CD4-positive, alpha-beta T cell treated with Interleukin-4 for 1 hour (primary cell): Measurements from ENCODE around the gene TRIM8.
"Not testable (repeated sequence)": the region's sequence is repeated elsewhere in the genome, so short reads cannot be mapped to it uniquely, and the experiment has no call there.

Experiments used
- DNase-seq, 2 donors: peaks; one replicate each; pipeline ENCODE4 v3.0.0-alpha.2; 2020 to 2022

Gene TRIM8

DNA sequence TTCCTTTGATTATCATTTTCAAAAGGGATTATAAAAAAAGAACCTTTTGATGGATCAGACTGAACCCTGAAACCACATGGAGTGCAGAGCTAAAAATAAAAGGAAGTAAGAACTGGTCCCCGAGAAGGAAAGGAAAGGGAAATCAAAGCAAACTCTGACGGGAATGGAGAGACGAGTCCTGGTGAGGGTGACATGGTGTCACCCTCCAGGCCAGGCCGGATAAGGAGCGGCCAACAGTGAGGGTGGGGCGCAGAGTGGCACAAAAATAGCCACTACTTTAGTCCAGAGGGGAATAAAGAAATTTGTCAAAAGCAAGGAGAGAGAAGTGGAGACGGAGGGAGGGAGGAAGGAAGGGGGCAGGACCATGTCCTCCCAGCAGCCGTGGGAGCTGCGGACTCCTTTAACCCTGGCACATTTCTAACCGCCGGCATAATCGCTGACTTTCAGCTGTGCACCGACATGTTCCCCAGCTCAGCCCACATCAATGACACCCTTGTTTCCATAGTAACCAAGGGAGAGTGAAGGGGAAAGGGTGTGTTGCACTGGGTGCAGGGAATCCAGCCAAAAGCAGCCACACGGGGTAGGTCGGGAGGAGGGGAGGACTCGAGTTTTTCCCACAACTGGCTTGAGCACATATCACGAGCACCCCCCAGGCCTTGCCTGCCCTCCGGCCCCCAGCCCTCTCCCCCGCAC, 29.7 kb downstream of the TRIM8 start:
- DNase-seq = peak; percentile 77 to 87

DNA sequence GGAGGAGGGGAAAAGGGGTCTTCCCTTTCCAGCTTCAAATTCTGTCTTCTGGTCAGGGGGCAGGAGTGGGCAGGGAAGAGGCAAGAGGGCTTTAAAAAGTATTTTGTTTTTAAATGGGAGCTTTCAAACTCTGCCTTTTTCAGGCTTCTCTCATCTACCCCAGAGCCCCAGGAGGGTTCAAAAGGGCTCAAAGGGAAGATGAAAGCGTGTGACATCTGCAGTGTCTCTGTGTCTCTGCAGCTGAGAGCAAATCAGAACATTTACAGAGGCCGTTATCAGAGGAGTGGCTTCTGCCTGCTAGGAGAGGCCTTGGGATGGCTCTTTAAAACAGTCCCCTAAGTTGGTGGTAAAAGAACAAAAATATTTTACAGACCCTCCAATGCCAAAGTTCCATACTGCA, 30.3 kb downstream of the TRIM8 start:
- peak in 1 of 2 donors; percentile 41 for DNase-seq

GRCh38 chr10:102675011-102675665, 30.9 kb downstream of the TRIM8 start:
- DNase-seq = peak in 1 of 2 donors; percentile 17

DNA sequence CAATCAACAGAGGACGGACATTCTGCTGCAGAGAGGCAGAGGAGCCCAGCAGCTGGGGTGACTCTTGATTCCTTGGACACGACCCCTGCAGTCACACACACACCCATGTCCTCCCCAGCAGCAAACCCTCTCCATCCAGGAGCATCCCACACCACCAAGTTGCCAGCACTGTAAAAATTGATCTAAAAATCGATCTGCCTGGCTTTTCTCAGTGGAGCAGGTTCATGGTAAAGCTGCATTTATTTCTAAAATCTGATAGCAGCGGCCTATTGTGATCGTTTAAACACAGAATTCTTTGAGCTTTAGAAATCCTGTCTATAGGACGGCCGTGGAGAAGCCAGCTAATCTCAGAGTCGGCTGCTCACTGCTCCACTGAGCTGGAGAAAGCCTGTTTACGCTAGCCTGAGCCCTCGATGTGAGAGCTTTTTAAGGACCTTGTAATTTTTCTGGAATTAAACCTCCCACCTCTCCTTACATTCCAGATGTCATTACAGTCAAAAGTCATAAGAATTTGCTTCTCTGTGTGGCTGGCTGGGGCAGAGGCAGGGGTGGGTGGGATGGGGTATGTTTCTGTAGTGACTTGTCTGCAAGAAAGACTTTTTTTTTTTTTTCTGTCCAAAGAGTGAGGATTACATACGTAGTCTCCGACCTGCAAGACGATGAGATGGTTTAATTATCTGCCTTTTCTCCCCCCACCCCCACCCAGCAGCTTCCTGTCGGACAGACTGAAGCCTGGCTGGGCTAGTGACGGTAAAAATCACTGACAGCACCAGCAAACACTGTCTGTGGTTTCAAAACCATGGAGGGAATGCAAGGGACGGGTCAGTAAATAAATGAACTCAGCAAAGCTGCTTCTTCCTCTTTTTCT, 31.6 kb downstream of the TRIM8 start:
- DNase-seq = peak in 1 of 2 donors; percentile 51

- DNase-seq = no peak
Observed at GRCh38 chr10:102676534-102677315, 32.4 kb downstream of the TRIM8 start.

DNA sequence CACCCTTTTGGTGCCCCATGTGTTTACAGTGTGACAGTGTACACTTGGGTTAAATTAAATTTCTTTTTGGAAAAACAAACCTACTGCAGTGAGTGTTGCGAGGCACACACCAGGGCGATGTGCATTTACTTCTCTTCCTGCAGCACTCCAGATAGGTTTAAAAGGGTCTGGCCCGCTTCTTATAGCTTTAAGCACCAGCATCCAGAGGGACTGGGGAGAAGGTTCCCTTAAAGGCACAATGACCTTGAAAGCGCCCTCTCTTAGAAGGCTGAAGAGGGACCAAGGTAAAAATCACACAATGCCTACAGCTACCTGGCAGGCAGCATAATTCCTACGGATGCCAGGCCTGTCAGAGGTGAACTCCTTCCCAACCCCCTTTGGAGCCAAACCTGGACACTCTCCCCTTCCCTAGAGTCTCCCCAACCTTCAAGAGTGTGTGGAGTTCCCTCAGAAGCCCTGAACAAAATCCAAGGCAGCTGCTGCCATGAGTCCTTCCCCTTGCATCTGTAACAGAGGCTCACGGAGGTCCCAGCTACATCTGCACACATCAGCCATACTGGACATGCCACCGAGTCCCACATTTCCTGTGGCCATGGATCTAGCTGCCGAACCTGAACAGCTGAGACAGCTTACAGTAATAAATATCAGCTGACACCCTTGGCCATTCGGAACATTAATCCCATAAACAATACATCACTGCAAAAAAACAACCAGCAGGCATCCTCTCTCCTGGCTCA, 33.2 kb downstream of the TRIM8 start:
- no peak for DNase-seq

- DNase-seq = no peak
Observed at GRCh38 chr10:102678068-102678400, 33.8 kb downstream of the TRIM8 start.

- DNase-seq = peak in 1 of 2 donors; percentile 47
Observed at GRCh38 chr10:102678842-102679289, 34.6 kb downstream of the TRIM8 start.

- no peak for DNase-seq
Observed at GRCh38 chr10:102679596-102679995, 35.3 kb downstream of the TRIM8 start.

DNA sequence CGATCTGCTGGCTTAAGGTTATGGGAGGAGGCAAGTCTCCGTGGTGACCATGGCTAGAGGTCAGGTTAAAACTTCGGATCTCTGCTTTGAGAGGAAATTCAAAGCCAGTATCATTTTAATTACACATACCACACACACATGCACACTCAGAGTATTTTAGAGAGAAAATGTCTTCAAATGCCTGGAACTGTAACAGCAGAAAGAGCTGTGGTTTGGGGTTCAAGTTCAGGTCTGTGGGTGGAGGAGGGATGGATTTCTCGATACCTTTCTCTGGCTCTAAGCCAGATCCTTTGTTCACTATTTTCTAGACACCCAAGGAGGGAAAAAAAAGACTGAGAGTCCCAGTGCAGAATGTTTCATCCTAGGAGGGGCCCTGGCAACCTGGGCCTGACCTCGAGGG, 37.4 kb downstream of the TRIM8 start:
- no peak for DNase-seq

DNA sequence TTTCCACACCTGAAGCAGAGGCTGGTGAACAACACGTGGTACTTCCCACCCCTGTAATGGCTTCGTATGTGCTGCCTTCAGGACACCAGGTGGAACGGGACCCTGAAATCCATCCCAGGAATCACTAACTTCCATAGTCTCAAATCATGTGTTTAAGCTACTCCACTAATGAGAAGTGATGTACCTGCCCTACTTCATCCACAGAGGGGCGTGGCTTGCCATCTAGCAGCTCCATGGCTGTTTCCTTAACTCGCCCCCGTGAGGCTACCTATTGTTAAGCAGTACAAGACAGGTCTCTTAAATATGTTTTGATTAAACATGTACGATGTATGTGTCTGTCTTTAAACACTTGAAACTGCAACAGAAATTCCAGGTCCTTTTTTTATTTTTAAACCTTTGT, 38.1 kb downstream of the TRIM8 start:
- DNase-seq = peak in 1 of 2 donors; percentile 22

GRCh38 chr10:102682981-102683380, 38.7 kb downstream of the TRIM8 start:
- no peak for DNase-seq

DNA sequence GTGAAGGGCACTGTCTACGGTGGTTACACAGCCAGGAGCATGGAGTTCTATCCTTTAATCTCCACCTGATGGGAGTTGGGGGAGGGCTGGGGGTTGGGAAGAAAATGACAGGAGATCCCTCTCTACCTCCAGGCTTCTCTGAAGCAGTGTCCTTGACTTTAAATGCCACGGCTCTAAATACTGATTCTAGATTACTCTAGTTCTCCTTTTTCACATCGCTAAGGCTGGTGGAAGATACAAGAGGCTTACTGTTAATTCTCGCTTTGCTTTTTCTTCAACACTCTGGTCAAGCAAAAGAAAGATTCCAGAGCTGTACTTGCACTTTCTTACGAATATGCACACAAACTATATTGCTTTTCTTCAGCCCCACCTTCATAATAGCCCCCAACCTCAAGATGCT, 39.5 kb downstream of the TRIM8 start:
- no peak for DNase-seq

DNA sequence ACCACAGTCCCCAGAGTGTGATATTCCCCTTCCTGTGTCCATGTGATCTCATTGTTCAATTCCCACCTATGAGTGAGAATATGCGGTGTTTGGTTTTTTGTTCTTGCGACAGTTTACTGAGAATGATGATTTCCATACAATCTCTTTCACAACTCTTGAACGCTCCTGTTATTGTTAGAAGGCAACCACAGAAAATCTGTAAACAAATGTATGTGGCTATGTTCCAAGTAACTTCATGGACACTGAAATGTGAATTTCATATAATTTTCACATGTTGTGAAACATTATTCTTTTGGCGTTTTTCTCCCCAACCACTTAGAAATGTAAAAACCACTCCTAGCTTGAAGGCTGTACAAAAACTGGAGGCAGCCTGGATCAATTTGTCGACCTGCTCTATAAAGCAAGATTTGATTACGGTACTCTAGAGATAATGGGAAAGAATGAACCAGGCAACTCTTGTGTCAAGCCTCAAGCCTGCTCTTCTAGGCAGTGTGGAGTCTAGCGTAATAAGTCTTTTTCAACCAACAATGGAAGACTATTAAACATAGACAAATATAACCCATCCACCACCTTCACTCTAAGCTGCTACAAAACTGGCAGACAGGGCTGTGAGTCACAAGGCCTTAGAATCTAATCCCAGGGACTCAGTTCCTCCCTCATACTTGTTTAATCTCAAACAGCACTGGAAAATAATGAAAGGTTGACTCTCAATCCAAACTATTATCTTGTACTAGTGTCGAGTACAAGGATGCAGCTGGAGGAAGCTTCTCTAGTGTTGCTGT, 47.2 kb downstream of the TRIM8 start:
- DNase-seq = no peak

- DNase-seq = not testable (repeated sequence)
Observed at GRCh38 chr10:102695401-102695800, 51.1 kb downstream of the TRIM8 start.

DNA sequence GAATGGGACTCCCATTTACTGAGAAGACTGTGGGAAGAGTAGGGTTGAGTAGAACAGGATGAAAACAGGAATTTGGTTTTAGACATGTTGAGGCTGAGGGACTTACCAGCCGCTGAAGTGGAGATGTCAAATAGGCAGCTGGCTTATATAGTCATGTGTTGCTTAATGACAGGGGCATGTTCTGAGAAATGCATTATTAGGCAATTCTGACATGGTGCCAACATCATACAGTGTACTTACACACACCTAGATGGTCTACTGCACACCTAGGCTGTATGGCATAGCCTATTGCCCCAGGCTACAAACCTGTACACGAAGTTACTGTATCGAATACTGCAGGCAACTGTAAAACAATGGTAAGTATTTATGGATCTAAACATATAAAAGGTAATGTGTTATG, 52.5 kb downstream of the TRIM8 start:
- no peak for DNase-seq

- no peak for DNase-seq
Observed at GRCh38 chr10:102698894-102699293, 54.6 kb downstream of the TRIM8 start.

- no peak for DNase-seq
Observed at GRCh38 chr10:102701272-102701671, 57.0 kb downstream of the TRIM8 start.

DNA sequence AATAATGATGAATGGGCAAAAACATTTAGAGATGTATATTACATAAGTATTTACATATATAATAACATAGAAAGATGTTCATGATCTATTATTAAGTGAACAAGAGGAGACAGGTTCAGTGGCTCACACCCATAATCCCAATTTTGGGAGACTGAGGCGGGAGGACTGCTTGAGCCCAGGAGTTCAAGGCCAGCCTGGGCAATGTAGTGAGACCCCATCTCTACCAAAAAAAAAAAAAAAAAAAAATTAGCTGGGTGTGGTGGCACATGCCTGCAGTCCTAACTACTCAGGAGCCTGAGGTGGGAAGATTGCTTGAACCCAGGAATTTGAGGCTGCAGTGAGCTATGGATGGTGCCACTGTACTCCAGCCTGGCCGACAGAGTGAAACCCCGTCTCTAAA, 57.5 kb downstream of the TRIM8 start:
- DNase-seq = no peak

DNA sequence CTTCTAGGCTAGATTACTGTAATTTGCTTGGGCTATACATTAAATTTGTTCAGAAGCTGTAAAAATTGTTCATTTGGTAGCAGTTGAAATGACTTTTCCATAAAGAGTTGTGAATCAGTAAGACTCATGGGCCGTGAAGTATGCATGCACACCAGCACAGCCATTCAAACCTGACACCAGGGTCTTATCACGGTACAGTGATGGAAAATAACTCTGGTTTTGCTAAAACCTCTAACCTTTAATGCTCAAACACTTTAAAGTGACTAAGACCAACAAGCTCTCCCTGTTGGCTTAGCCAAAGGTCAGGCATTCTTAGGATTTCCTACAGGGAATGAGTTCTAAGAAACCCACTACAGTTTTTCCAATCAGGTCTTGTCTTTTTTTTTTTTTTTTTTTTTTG, 58.5 kb downstream of the TRIM8 start:
- no peak for DNase-seq

DNA sequence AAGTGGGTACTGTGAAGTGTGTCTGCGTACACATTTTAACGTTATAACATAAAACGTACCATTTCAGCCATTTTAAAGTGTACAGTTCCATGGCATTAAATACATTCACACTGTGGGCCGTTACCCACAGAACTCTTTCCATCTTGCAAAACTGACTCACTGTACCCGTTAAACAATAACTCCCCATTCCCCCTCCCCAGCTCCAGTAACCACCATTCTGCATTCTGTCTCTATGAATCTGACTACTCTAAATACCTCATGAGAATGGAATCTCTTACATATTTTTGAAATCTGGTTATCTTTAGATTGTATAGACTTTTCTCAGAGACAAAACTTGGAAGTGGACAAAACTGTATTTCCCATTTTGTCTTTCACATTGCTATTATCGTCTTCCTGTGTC, 60.6 kb downstream of the TRIM8 start:
- no peak for DNase-seq
